Measurements from ENCODE around the gene SPRED2.

SPRED2 gene

DNA sequence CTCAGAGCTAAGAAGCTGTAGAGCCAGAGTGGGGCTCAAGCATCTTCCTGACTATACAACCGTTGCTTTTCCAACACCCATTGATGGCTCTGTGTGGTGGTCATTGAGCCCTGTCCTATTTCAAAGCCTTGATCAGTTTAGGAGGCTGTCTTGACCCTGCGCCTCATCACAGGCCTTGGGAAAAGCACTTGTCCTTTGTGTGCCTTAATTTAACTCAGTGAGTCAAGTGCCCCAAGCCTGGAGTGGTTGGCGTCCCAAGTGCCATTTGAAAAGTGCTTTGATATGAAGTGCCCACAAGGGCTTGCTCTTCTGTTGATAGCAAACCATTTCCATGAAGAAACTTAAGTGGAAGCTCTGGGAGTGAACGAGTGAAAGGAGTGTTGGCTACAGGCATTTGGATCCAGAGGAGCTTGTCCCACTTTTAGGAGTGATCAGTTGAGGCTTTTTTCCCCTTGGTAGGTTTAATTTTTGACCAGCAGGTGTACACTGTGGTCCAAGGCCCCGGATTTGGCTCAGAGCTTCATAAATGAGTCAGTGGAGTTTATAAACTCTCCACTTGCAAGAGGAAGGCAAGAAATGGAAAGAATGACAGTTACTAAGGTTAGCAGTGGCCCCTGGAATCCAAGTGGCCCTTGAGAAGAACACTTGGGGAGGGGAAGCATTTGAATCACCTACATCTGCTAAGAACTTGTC, 154.5 kb downstream of the SPRED2 start:
- DNase-seq (ENCODE audit: low read depth in 3 of 3) = no peak

DNA sequence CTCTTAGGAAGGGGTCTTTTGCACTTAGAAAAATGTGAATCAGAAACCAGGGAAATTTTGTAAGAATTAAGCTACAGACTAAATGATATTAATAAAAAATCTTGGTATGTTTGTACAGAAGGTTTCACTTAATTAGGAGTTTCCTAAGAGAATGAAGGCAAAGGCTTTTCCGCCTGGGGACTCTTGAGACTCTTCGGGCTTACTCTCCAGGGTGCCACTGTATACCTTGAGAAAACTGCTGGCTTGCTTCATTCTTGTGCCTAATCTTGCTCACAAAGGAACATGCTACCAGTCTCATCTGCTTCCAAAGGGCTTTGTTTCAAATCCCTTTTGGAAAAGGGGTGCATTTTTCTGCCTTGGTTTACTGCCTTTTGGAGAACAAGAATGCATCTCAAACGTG, 155.3 kb downstream of the SPRED2 start:
- no peak for DNase-seq (ENCODE audit: low read depth in 3 of 3)

DNA sequence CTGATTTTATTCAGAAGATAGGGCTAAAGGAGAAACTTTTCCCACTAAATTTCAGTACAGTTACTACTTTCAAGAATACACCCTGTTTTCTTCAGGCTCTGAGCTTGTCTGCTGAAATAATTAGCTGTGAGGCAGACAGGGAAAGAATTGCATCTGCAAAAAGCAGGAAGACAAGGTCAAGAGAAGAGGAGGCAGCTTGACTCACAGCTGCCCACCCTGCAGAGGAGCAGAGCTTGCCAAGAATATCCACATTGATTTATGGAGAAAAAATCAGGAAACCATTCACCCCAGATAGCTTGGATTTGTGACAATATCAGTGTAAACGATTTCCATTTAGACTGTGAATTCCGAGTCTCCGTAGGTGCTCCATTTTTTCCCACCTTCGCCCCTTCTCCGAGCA, 155.8 kb downstream of the SPRED2 start:
- DNase-seq (ENCODE audit: low read depth in 3 of 3) = no peak

DNA sequence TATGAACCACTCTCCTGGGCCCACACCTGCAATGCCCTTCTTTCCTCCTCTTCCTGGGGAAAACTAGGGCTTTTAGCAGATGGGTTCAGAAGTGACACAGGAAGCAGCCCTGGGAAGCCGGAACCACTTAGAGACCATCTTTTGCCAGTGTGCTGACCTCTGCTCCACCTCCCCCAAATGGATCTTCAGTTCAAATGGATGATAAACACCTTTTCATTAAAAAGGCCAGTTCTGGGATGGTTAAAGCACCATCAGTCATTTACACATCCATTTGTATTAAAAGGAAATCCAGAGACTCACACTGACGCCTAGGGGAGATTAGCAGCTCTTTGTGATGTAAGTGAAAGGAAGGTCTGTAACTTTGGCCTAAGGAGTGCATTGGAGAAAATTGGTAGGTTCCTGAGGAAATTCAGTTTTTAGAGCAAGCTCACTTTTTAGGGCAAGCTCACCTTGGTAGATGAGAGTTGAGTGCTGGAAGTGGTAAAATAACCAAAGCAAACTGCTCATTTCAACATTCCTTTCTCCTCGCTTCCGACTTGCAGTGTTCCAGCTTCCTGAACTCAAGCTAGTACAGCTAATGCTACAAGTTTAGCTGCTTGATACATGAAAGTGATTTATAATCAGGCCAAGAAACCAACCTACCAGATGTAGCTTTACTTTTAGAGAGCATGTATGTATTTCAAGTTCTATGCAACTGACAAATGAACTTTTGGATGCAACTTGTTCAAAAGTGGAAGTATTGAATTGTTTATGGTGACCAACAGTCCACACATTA, 157.1 kb downstream of the SPRED2 start:
- no peak for DNase-seq (ENCODE audit: low read depth in 3 of 3)

DNA sequence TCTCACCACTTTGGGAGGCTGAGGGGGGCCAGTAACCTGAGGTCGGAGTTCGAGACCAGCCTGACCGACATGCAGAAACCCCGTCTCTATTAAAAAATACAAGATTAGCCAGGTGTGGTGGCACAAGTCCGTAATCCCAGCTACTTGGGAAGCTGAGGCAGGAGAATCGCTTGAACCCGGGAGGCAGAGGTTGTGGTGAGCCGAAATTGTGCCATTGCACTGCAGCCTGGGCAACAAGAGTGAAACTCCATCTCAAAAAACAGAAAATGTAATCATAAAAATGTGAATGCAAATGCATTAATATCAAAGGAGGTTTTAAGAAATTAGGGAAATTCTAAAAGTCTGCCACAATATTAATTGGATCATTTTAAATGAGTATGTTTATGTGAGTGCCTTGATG, 159.1 kb downstream of the SPRED2 start:
- no peak for DNase-seq (ENCODE audit: low read depth in 3 of 3)

DNA sequence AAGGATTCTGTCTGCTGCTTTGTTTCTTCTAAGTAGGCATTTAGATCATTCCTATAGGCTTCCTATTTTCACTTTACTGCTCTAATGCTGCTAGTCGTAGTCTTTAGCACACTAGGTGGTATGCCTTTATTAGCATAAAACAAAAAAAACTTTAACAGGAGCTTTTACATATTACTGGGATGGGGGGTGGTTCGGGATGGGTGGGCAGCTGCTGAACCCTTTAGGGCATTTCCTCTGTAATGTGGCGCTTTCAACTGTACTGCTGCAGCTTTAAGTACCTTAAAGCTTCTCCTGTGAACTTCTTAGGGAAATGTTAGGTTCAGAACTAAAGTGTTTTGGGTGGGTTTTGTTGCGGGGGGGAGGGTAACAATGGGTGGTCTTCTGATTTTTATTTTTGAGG, 163.4 kb downstream of the SPRED2 start:
- DNase-seq (ENCODE audit: low read depth in 3 of 3) = no peak

DNA sequence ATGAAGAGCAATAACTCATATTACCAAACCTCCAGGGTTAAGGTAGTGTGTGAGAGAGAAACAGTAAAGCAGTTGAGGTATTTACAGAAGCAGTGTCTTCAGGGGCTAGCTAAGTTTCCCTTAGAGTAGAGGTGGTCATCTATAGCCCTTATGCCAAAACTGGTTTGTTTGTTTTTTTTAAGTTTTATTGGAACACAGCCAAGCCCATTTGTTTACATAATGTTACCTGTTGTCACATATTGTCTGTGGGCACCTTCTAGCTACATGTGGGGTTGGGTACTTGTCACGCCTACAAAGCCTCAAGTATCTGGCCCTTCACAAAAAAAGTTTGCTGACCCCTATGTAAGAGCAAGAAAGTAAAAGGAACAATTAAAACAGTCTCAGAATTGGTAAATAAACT, 165.4 kb downstream of the SPRED2 start:
- no peak for DNase-seq (ENCODE audit: low read depth in 3 of 3)

DNA sequence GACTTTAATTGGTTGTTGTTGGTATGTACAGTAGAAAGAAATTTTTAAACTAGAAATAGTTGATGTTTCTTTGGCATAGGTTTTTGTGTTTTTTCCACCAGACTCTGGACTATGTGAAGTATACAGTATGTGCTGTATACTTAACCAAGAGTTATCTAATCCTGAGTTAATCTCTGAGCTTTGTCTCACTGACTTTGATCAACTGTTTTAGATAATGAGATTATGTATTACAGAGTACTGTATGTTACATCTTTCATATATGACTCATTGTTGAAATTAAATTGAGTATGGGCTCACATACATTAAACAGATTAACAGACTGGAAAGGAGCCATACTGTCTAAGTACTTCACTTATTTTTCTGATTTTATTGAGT, 166.7 kb downstream of the SPRED2 start:
- DNase-seq (ENCODE audit: low read depth in 3 of 3) = no peak

DNA sequence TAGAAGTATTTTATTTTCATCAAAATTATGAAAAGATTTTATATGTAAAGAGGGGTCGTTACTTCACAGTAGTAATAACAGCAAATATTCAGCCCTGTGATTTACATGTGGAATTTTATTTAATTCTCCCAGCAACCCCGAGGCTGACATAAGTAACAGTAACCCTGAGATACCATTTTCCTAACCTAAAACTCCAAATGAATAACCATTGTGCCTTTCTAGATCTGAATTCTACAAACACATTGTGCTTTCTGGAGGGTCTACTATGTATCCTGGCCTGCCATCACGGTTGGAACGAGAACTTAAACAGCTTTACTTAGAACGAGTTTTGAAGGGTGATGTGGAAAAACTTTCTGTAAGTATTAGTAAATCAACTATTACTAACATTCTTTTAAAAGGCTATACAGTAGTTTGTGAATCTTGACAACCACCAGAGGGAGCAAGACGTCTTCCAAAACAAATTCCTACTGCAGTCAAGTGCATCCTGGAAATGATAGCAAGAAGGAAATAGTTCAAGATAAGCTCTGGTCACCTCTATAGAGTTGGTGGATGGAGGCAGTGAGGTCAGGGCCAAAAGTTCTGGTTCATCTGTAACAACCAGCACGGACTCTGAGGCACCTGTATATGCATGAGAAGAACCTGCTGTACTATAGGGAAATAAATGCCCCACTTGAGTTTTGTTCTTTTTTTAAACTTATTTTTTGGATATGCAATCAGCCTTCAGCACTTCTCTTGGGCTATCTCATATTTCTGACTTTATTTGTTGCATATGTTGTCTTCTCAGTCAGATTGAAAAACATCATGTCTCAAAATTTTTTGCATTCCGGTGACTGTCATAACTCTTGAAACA, 167.4 kb downstream of the SPRED2 start:
- no peak for DNase-seq (ENCODE audit: low read depth in 3 of 3)

DNA sequence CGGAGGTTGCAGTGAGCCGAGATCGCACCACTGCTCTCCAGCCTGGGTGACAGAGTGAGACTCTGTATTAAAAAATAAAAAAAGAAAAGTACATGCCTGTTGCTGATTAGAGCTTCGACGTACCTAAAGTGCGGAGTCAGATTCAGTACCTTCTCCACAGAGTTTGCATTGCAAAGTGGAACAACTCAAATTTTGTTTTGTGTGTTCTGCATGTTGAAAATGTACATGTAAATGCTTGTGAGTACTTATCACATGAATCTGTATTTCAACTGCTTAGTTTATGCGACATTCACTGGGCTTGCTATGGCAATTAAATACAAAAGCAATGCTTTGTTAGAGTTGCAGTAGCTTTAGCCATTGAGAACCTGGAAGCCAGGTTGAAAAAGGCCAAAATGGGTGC, 168.4 kb downstream of the SPRED2 start:
- DNase-seq (ENCODE audit: low read depth in 3 of 3) = no peak

DNA sequence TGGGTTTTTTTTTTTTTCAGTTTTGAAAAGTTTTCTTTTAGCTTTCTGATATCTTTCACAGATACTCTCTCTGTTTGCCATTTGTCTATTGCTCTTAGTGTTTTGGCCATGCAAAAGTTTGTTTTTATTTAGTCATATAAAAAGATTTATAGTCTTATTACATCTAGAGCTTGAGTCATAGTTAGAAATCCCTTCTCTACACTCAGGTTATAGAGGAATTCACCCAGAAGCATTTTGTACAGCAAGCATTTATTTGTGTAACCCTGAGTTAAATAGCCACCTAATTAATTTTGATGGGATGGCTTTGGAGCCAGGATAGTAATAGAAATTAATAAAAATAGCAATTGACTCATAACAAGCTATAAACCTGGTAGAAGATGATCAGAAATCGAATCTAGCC, 169.1 kb downstream of the SPRED2 start:
- DNase-seq (ENCODE audit: low read depth in 3 of 3) = no peak

DNA sequence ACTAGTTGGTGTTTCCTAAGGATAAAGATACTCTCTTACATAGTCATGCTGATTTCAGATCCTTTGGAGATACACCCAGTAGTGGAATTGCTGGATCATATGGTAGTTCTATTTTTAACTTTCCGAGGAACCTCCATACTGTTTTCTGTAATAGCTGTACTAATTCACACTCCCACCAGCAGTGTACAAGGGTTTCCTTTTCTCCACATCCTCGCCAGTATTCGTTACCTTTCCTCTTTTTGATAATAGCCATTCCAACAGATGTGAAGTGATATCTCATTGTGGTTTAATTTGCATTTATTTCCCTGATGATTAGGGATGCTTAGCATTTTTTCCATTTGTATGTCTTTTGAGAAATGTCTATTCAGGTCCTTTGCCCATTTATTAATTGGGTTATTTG, 170.7 kb downstream of the SPRED2 start:
- DNase-seq (ENCODE audit: low read depth in 3 of 3) = no peak

All from stimulated activated CD4-positive, alpha-beta T cell treated with anti-CD3 and anti-CD28 coated beads, TNF-alpha, amount 100 ng/mL, for 48 hours (primary cell).